GM19023 (cell line): ENCODE results near the gene TSN.
A peak's percentile ranks its signal among the peaks of the same experiment; 100 is the strongest.
"Not testable (repeated sequence)": the region's sequence is repeated elsewhere in the genome, so short reads cannot be mapped to it uniquely, and the experiment has no call there.

Experiments
- ATAC-seq: cut with Tn5 transposase; IDR thresholded peaks from one replicate; pipeline ENCODE4 v1.9.1; 2021; ENCODE audit warnings: mild to moderate bottlenecking, moderate library complexity; ENCODE audit not compliant: unreplicated experiment

The TSN gene

GRCh38 chr2:121755237-121756111 lies at the start of gene TSN:
TSN (plus strand) TSS chr2:121755651; CDS start chr2:121755780, 129 bp downstream.
- peak; percentile 100 for ATAC-seq

- ATAC-seq = no peak
Measured at GRCh38 chr2:121705958-121706357, 49.5 kb upstream of the TSN start.

- ATAC-seq = no peak
Measured at GRCh38 chr2:121707344-121707919, 48.0 kb upstream of the TSN start.

GRCh38 chr2:121707920-121708361 lies 47.5 kb upstream of the TSN start:
- ATAC-seq = no peak

GRCh38 chr2:121709776-121710469 lies 45.5 kb upstream of the TSN start:
- ATAC-seq = no peak

GRCh38 chr2:121710470-121711170 lies 44.8 kb upstream of the TSN start:
- no peak for ATAC-seq

GRCh38 chr2:121711481-121711880 lies 44.0 kb upstream of the TSN start:
- ATAC-seq = not testable (repeated sequence)

- no peak for ATAC-seq
Measured at GRCh38 chr2:121716126-121716525, 39.3 kb upstream of the TSN start.

GRCh38 chr2:121717529-121717928 lies 37.9 kb upstream of the TSN start:
- no peak for ATAC-seq

GRCh38 chr2:121721926-121722325 lies 33.5 kb upstream of the TSN start:
- ATAC-seq = no peak

GRCh38 chr2:121722479-121722878 lies 33.0 kb upstream of the TSN start:
- no peak for ATAC-seq

GRCh38 chr2:121723316-121723715 lies 32.1 kb upstream of the TSN start:
- ATAC-seq = no peak

- ATAC-seq = no peak
Measured at GRCh38 chr2:121727332-121727731, 28.1 kb upstream of the TSN start.

GRCh38 chr2:121727950-121728349 lies 27.5 kb upstream of the TSN start:
- no peak for ATAC-seq

- ATAC-seq = no peak
Measured at GRCh38 chr2:121731366-121731765, 24.1 kb upstream of the TSN start.

- not testable (repeated sequence) for ATAC-seq
Measured at GRCh38 chr2:121734544-121734943, 20.9 kb upstream of the TSN start.

GRCh38 chr2:121735518-121736074 lies 19.9 kb upstream of the TSN start:
- no peak for ATAC-seq

GRCh38 chr2:121736140-121736461 lies 19.4 kb upstream of the TSN start:
- ATAC-seq = no peak

- ATAC-seq = peak; percentile 94
Measured at GRCh38 chr2:121736462-121737336, 18.8 kb upstream of the TSN start, which contains the start of gene NIFK. NIFK (minus strand) TSS chr2:121736875; CDS start chr2:121736850, 25 bp downstream.

- ATAC-seq = no peak
Measured at GRCh38 chr2:121740973-121741372, 14.5 kb upstream of the TSN start.
